Choroid plexus epithelial cell (primary cell): ENCODE data around the gene KANTR.
"Not testable (repeated sequence)": the region's sequence is repeated elsewhere in the genome, so short reads cannot be mapped to it uniquely, and the experiment has no call there.

ENCODE experiments used
- DNase-seq: peaks from one replicate; pipeline ENCODE4 v3.0.0-alpha.2; 2010; ENCODE audit warnings: low read depth
- H3K4me3 ChIP-seq: 2 replicates; pipeline ENCODE4 v1.5.1; 2011; ENCODE audit warnings: low read depth, mild to moderate bottlenecking, control low read depth, low read length, moderate library complexity
- CTCF ChIP-seq: conservative IDR thresholded peaks from 2 replicates; pipeline ENCODE4 v1.5.1; 2011; ENCODE audit warnings: low read depth, mild to moderate bottlenecking, control low read depth, inconsistent platforms, low read length, moderate library complexity

KANTR gene

GRCh38 chrX:53159184-53159583 is 65.2 kb downstream of the KANTR start:
- no peak for DNase-seq
- H3K4me3 ChIP-seq: no peak overlapping the region
- TF ChIP-seq CTCF: no peak

- no peak for TF ChIP-seq CTCF
- H3K4me3 ChIP-seq: no peak overlapping the region
- no peak for DNase-seq
These were observed 66.5 kb downstream of the KANTR start for GRCh38 chrX:53160297-53160983.

- no peak for TF ChIP-seq CTCF
- H3K4me3 ChIP-seq: no peak overlapping the region
- no peak for DNase-seq
These were observed 69.5 kb downstream of the KANTR start for GRCh38 chrX:53163436-53163835.

- not testable (repeated sequence) for H3K4me3 ChIP-seq, DNase-seq
These were observed 70.6 kb downstream of the KANTR start for GRCh38 chrX:53164566-53164965.

- no peak for TF ChIP-seq CTCF
- no peak for DNase-seq
- H3K4me3 ChIP-seq: no peak overlapping the region
These were observed 72.2 kb downstream of the KANTR start for GRCh38 chrX:53166103-53166502.

GRCh38 chrX:53171356-53171755 is 77.4 kb downstream of the KANTR start:
- no peak for TF ChIP-seq CTCF
- H3K4me3 ChIP-seq: no peak overlapping the region
- DNase-seq: no peak
